Mucosa of descending colon (tissue), 3 donors: ENCODE data around the gene NTNG1. TPM values are rescaled to one million over a fixed set of nuclear protein-coding genes. Genes with fewer than 3 reads are reported as not detected.

ENCODE experiments used
- ATAC-seq: fragments of 200-7000 bp; cut with Tn5 transposase; one replicate; pipeline ENCODE4 v1.9.1; 2020; ENCODE audit warnings: mild to moderate bottlenecking, moderate library complexity
- DNase-seq, 3 donors: peaks; one replicate each; pipeline ENCODE4 v3.0.0-alpha.2; 2020
- H3K36me3 ChIP-seq: fragments of 200-600 bp; one replicate; pipeline ENCODE4 v1.8.0; 2021; ENCODE audit warnings: low read depth, mild to moderate bottlenecking
- H3K4me1 ChIP-seq: fragments of 200-600 bp; one replicate; pipeline ENCODE4 v1.8.0; 2021; ENCODE audit warnings: low read depth, mild to moderate bottlenecking
- H3K4me3 ChIP-seq: fragments of 200-600 bp; one replicate; pipeline ENCODE4 v1.8.0; 2021; ENCODE audit warnings: mild to moderate bottlenecking
- H3K9me3 ChIP-seq: fragments of 200-600 bp; one replicate; pipeline ENCODE4 v1.8.0; 2021; ENCODE audit warnings: mild to moderate bottlenecking
- CTCF ChIP-seq: fragments of 200-600 bp; IDR thresholded peaks from one replicate; pipeline ENCODE4 v1.8.0; 2022; ENCODE audit warnings: antibody characterized with exemption, mild to moderate bottlenecking
- intact Hi-C, 2 donors: fragments of 100-400 bp; cut with DNase I in 1 of 2; cut with micrococcal nuclease in 1 of 2; formaldehyde crosslinking; loops; one replicate each; pipeline versions ENCODE4 v1.11.0 to v1.11.1; 2022; cut with DNase I, micrococcal nuclease
- total RNA-seq, 3 donors: library from RNA; stranded (reverse); fragmentation: NEBNext Ultra II Directional in 2 of 3; extraction: Animal tissue kit (Norgen Biotek cat#: 25700) in 2 of 3; gene quantifications; one replicate each; pipeline versions ENCODE4 v1.2.1 to v1.2.4, GENCODE V29; 2021 to 2023
- donor health status: DM: no; HTN: no; CAD: no; lungs with moderate emphysema.
- donor health status: DM: no; HTN: no; CAD: no.
- donor health status: DM: no; HTN: yes; CAD: no.

Gene NTNG1
- total RNA-seq, 3 donors from 2014 or later, result 0.23 to 2.5 (median 1.3) TPM

GRCh38 chr1:107263291-107263915 is 122.6 kb downstream of the NTNG1 start:
- intact Hi-C loops, result no loop called here
- TF ChIP-seq CTCF, result no peak
- ATAC-seq (no peak), DNase-seq (no peak)
- no peak overlapping the region for H3K4me3 ChIP-seq
- no peaks in the 10 kb centered on the region for H3K4me1 ChIP-seq
- H3K9me3 ChIP-seq, result no peaks in the 10 kb centered on the region
- H3K36me3 ChIP-seq, result no peaks in the 10 kb centered on the region

- no peak for ATAC-seq
- Histone ChIP-seq H3K9me3 (no peaks in the 10 kb centered on the region), H3K4me1 (no peaks in the 10 kb centered on the region), H3K36me3 (no peaks in the 10 kb centered on the region), H3K4me3 (no peak overlapping the region)
- intact Hi-C loops, result no loop called here
- DNase-seq, result no peak
- TF ChIP-seq CTCF, result no peak
These were observed 123.2 kb downstream of the NTNG1 start for GRCh38 chr1:107264007-107264406.

- no peak for ATAC-seq
- TF ChIP-seq CTCF, result no peak
These were observed 123.7 kb downstream of the NTNG1 start for GRCh38 chr1:107264561-107264960.

GRCh38 chr1:107267489-107267888 is 126.7 kb downstream of the NTNG1 start:
- no peak for TF ChIP-seq CTCF
- intact Hi-C loops, result no loop called here
- ATAC-seq, result no peak

More at GRCh38 chr1:107264561-107264960, 123.7 kb downstream of the NTNG1 start:
- H3K36me3 ChIP-seq, result no peaks in the 10 kb centered on the region
- no peak for DNase-seq
- no peaks in the 10 kb centered on the region for H3K4me1 ChIP-seq
- intact Hi-C loops, result no loop called here
- H3K9me3 ChIP-seq, result no peaks in the 10 kb centered on the region
- no peak overlapping the region for H3K4me3 ChIP-seq

GRCh38 chr1:107272321-107272720 is 131.5 kb downstream of the NTNG1 start:
- ATAC-seq, result no peak
- intact Hi-C loops, result loop anchor here in 1 of 2 donors (10.0 kb wide), 1 partner anchor 482 kb away; no protein-coding TSS in a partner anchor

More at GRCh38 chr1:107267489-107267888, 126.7 kb downstream of the NTNG1 start:
- DNase-seq, result no peak
- Histone ChIP-seq H3K9me3 (no peaks in the 10 kb centered on the region), H3K36me3 (no peaks in the 10 kb centered on the region), H3K4me3 (no peak overlapping the region), H3K4me1 (no peaks in the 10 kb centered on the region)

More at GRCh38 chr1:107272321-107272720, 131.5 kb downstream of the NTNG1 start:
- DNase-seq, result no peak
- H3K36me3 ChIP-seq, result no peaks in the 10 kb centered on the region
- TF ChIP-seq CTCF, result no peak
- no peaks in the 10 kb centered on the region for H3K4me1 ChIP-seq
- H3K4me3 ChIP-seq, result no peak overlapping the region
- no peaks in the 10 kb centered on the region for H3K9me3 ChIP-seq
